NT2/D1 (cell line): ENCODE data around the gene RILP.

Source experiments
- SUZ12 ChIP-seq: IDR thresholded peaks from 2 replicates; pipeline ENCODE4 v1.6.1; 2011; ENCODE audit not compliant: insufficient read length, insufficient read depth; ENCODE audit errors: extremely low read depth
- ZNF274 ChIP-seq: IDR thresholded peaks from 2 replicates; pipeline ENCODE4 v1.6.1; 2011; ENCODE audit warnings: mild to moderate bottlenecking, low read depth, low read length

DNA sequence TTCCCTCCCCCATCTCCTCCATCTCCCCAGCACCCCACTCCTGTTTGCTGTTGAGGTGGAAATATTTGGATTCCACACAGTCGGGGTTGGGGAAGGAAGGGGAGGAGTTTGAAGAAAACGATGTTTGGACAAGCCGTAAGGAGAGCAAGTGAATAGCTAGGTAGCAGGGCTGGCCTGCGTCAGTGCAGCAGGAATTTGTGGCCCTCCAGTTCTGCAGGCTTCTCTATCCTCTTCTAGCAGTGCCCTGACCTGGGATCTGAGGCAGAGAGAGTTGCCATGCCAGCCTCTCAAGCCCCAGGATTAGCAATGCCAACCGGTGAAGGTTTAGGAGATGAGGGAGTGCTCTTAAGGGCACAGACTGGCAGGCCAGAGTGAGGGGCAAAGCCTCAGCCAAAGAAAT lies 48.0 kb upstream of the RILP start:
- TF ChIP-seq SUZ12, result no peak
- no peak for TF ChIP-seq ZNF274
